CD4-positive, alpha-beta T cell (primary cell): ENCODE results near the gene FIBCD1. TPM values are rescaled to one million over a fixed set of nuclear protein-coding genes. Genes with fewer than 3 reads are reported as not detected.

Source experiments
- ATAC-seq: fragments of 200-7000 bp; cut with Tn5 transposase; one replicate; pipeline ENCODE4 v1.10.0; 2022; ENCODE audit warnings: mild to moderate bottlenecking; ENCODE audit not compliant: poor library complexity
- CTCF ChIA-PET: fragments of 350-600 bp; sonication (Branson Sonifier 250); formaldehyde crosslinking; loops from one replicate; lab custom pipeline; 2021; ENCODE audit warnings: antibody characterized with exemption, inconsistent platforms; lab: Charles Lee
- POLR2A ChIA-PET: fragments of 350-600 bp; sonication (Branson Sonifier 250); formaldehyde crosslinking; loops from one replicate; lab custom pipeline; 2021; ENCODE audit warnings: antibody characterized with exemption, inconsistent platforms; lab: Charles Lee
- DNase-seq, 14 experiments: peaks; one replicate each; pipeline ENCODE4 v3.0.0-alpha.2; 2013 to 2020; ENCODE audit warnings: mixed read lengths in 2 of 14
- H3K27ac ChIP-seq, 2 donors: one replicate each; pipeline versions ENCODE4 v1.5.1 to v1.7.0; 2013; ENCODE audit warnings: low read length in 2 of 2, low read depth in 1 of 2, mild to moderate bottlenecking in 1 of 2
- H3K27me3 ChIP-seq, 2 experiments: 1 replicate in 1 of 2; 2 replicates in 1 of 2; pipeline versions ENCODE4 v1.6.1 to v1.7.0; 2013; ENCODE audit warnings: low read length in 2 of 2, control low read depth in 1 of 2, mild to moderate bottlenecking in 1 of 2, moderate library complexity in 1 of 2; ENCODE audit not compliant: insufficient read depth in 2 of 2, control insufficient read depth in 1 of 2
- H3K36me3 ChIP-seq: one replicate; pipeline ENCODE4 v1.6.1; 2013; ENCODE audit warnings: low read length, control low read depth; ENCODE audit not compliant: insufficient read depth
- H3K4me1 ChIP-seq: one replicate; pipeline ENCODE4 v1.6.1; 2013; ENCODE audit warnings: low read length, control low read depth; ENCODE audit not compliant: insufficient read depth
- H3K4me3 ChIP-seq: one replicate; pipeline ENCODE4 v1.5.1; 2013; ENCODE audit warnings: mild to moderate bottlenecking, low read length, moderate library complexity
- H3K9me3 ChIP-seq, 2 experiments: 1 replicate in 1 of 2; 2 replicates in 1 of 2; pipeline versions ENCODE4 v1.6.1 to v1.7.0; 2013; ENCODE audit warnings: low read length in 2 of 2, mild to moderate bottlenecking in 2 of 2, control low read depth in 1 of 2, moderate library complexity in 1 of 2; ENCODE audit not compliant: control insufficient read depth in 1 of 2, insufficient read depth in 1 of 2
- H3K27ac Mint-ChIP-seq: one replicate; pipeline ENCODE4 v1.8.0; 2020; ENCODE audit warnings: mixed read lengths
- H3K27me3 Mint-ChIP-seq: one replicate; pipeline ENCODE4 v1.8.0; 2021; ENCODE audit warnings: mixed read lengths
- H3K36me3 Mint-ChIP-seq: one replicate; pipeline ENCODE4 v1.8.0; 2021; ENCODE audit warnings: low read depth, mixed read lengths
- H3K4me1 Mint-ChIP-seq: one replicate; pipeline ENCODE4 v1.8.0; 2021; ENCODE audit warnings: low read depth, mixed read lengths
- H3K4me3 Mint-ChIP-seq: one replicate; pipeline ENCODE4 v1.8.0; 2020; ENCODE audit warnings: mild to moderate bottlenecking, mixed read lengths
- H3K9me3 Mint-ChIP-seq: one replicate; pipeline ENCODE4 v1.8.0; 2020; ENCODE audit warnings: mixed read lengths
- CTCF ChIP-seq: fragments of 200-600 bp; IDR thresholded peaks from one replicate; pipeline ENCODE4 v1.8.0; 2022; ENCODE audit warnings: antibody characterized with exemption, mild to moderate bottlenecking
- intact Hi-C, 2 experiments: fragments of 100-400 bp; cut with DNase I in 1 of 2; cut with micrococcal nuclease in 1 of 2; formaldehyde crosslinking; loops; one replicate each; pipeline versions ENCODE4 v1.15.1 to v1.9.0; 2023 to 2025; cut with DNase I, micrococcal nuclease
- total RNA-seq, 174 experiments: library from RNA in 2 of 174; stranded (reverse) in 2 of 174; gene quantifications; one replicate each; pipeline ENCODE4 v1.2.3 and lab custom pipeline; 2021 to 2026

The FIBCD1 gene
- total RNA-seq, 2 experiments from 2014 or later: not detected

GRCh38 chr9:130987054-130987453, 48.0 kb upstream of the FIBCD1 start:
- Histone ChIP-seq H3K27ac (no peak overlapping the region), H3K27me3 (no peaks in the 10 kb centered on the region), H3K4me1 (no peaks in the 10 kb centered on the region), H3K4me3 (no peak overlapping the region), H3K36me3 (no peaks in the 10 kb centered on the region), H3K9me3 (peaks cover 0 to 7% of the 10 kb centered on the region in 2 experiments)
- H3K27ac Mint-ChIP-seq: no peak overlapping the region
- no peaks in the 10 kb centered on the region for H3K9me3 Mint-ChIP-seq
- H3K36me3 Mint-ChIP-seq: no peaks in the 10 kb centered on the region
- ChIA-PET POLR2A (no interaction called here), CTCF (no interaction called here)
- no peak overlapping the region for H3K4me3 Mint-ChIP-seq
- no peak for TF ChIP-seq CTCF
- H3K4me1 Mint-ChIP-seq: no peaks in the 10 kb centered on the region
- intact Hi-C loops: no loop called here
- no peak for ATAC-seq
- H3K27me3 Mint-ChIP-seq: no peaks in the 10 kb centered on the region
- no peak for DNase-seq

- peaks cover 0 to 7% of the 10 kb centered on the region in 2 experiments for H3K9me3 ChIP-seq
- no peak overlapping the region for H3K4me3 ChIP-seq
- no peaks in the 10 kb centered on the region for H3K27me3 ChIP-seq
- H3K27ac ChIP-seq: no peak overlapping the region
- CTCF ChIA-PET: no interaction called here
- TF ChIP-seq CTCF: no peak
- Mint-ChIP-seq H3K9me3 (no peaks in the 10 kb centered on the region), H3K36me3 (no peaks in the 10 kb centered on the region), H3K27me3 (no peaks in the 10 kb centered on the region), H3K4me1 (no peaks in the 10 kb centered on the region), H3K27ac (no peak overlapping the region), H3K4me3 (no peak overlapping the region)
- no peak for DNase-seq
- H3K4me1 ChIP-seq: no peaks in the 10 kb centered on the region
- H3K36me3 ChIP-seq: no peaks in the 10 kb centered on the region
- no peak for ATAC-seq
- intact Hi-C loops: no loop called here
- POLR2A ChIA-PET: no interaction called here
These were observed 47.4 kb upstream of the FIBCD1 start for GRCh38 chr9:130986356-130986965.

GRCh38 chr9:130985606-130986162, 46.6 kb upstream of the FIBCD1 start:
- Mint-ChIP-seq H3K9me3 (no peaks in the 10 kb centered on the region), H3K27me3 (no peaks in the 10 kb centered on the region), H3K4me3 (no peak overlapping the region), H3K27ac (no peak overlapping the region), H3K36me3 (no peaks in the 10 kb centered on the region), H3K4me1 (no peaks in the 10 kb centered on the region)
- ChIA-PET CTCF (no interaction called here), POLR2A (no interaction called here)
- ATAC-seq (no peak), DNase-seq (no peak)
- TF ChIP-seq CTCF: no peak
- Histone ChIP-seq H3K36me3 (no peaks in the 10 kb centered on the region), H3K9me3 (peaks cover 0 to 7% of the 10 kb centered on the region in 2 experiments), H3K4me1 (no peaks in the 10 kb centered on the region), H3K4me3 (no peak overlapping the region), H3K27me3 (no peaks in the 10 kb centered on the region), H3K27ac (no peak overlapping the region)
- intact Hi-C loops: no loop called here
